Thoracic aorta (tissue), 2 donors: ENCODE data around the gene NDUFC1. TPM values are rescaled to one million over a fixed set of nuclear protein-coding genes. Genes with fewer than 3 reads are reported as not detected.

Experiments
- ATAC-seq: fragments of 150-250 bp; one replicate; pipeline ENCODE4 v1.8.0; 2017; ENCODE audit warnings: low read depth; ENCODE audit not compliant: insufficient number of reproducible peaks, low FRiP score
- DNase-seq: peaks from one replicate; pipeline ENCODE4 v3.0.0-alpha.2; 2020; ENCODE audit warnings: low spot score
- H3K27ac ChIP-seq, 2 donors: fragments of 200-600 bp; sonication (generic); 1 replicate in 1 of 2; 2 replicates in 1 of 2; pipeline ENCODE4 v1.5.1; 2016; ENCODE audit warnings: mild to moderate bottlenecking in 2 of 2, moderate library complexity in 2 of 2
- H3K27me3 ChIP-seq: fragments of 200-600 bp; sonication (generic); replicated peaks from 2 replicates; pipeline ENCODE4 v1.6.0; 2016; ENCODE audit warnings: mild to moderate bottlenecking; ENCODE audit not compliant: insufficient read depth
- H3K36me3 ChIP-seq: fragments of 200-600 bp; sonication (generic); one replicate; pipeline ENCODE4 v1.5.1; 2016
- H3K4me1 ChIP-seq, 2 donors: fragments of 200-600 bp; sonication (generic); 1 replicate in 1 of 2; 2 replicates in 1 of 2; pipeline versions ENCODE4 v1.5.1 to v1.6.0; 2016; ENCODE audit warnings: low read depth in 2 of 2, mild to moderate bottlenecking in 1 of 2; ENCODE audit not compliant: control insufficient read depth in 1 of 2
- H3K4me3 ChIP-seq: fragments of 200-600 bp; sonication (generic); 2 replicates; pipeline ENCODE4 v1.5.1; 2016; ENCODE audit warnings: mild to moderate bottlenecking
- H3K9me3 ChIP-seq: fragments of 200-600 bp; sonication (generic); 2 replicates; pipeline ENCODE4 v1.5.1; 2016
- total RNA-seq, 2 donors: library from RNA; depleted of rRNA; stranded (reverse); fragments of >200 nt; gene quantifications; one replicate each; pipeline versions ENCODE4 v1.1.0 to v1.2.3, GENCODE V29; 2016
- TF ChIP-seq, protein P1 (sequence below): fragments of 200-600 bp; sonication (generic); IDR thresholded peaks from one replicate; pipeline ENCODE4 v1.5.1; 2019; ENCODE audit warnings: antibody characterized with exemption

Gene NDUFC1
- total RNA-seq, 2 donors from 2014 or later = 12.3 to 16.4 TPM

DNA sequence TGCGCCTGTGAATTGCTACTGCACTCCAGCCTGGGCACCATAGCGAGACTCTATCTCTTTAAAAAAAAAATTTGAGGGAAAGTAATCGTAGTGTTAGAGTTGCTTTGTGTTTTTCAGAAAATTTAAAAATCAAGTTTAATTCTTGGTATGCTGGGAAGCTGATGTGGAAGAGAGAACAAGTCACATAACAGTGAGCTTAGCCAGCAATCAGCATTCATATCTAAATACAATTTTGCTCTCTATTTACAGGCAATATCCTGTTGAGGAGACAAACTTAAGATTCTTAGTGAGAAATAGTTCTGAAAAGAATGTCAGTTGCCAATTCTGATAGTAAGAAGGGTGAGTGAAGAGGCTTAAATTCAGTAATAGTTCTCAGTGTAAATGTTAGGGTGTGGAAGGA, 9.6 kb upstream of the NDUFC1 start:
- Histone ChIP-seq H3K4me1 (peaks cover 4 to 23% of the 10 kb centered on the region in 2 donors), H3K27me3 (no peaks in the 10 kb centered on the region), H3K27ac (no peak overlapping the region), H3K9me3 (no peaks in the 10 kb centered on the region), H3K36me3 (no peaks in the 10 kb centered on the region), H3K4me3 (no peak overlapping the region)
- no peak for ATAC-seq
- TF ChIP-seq, protein P1, sequence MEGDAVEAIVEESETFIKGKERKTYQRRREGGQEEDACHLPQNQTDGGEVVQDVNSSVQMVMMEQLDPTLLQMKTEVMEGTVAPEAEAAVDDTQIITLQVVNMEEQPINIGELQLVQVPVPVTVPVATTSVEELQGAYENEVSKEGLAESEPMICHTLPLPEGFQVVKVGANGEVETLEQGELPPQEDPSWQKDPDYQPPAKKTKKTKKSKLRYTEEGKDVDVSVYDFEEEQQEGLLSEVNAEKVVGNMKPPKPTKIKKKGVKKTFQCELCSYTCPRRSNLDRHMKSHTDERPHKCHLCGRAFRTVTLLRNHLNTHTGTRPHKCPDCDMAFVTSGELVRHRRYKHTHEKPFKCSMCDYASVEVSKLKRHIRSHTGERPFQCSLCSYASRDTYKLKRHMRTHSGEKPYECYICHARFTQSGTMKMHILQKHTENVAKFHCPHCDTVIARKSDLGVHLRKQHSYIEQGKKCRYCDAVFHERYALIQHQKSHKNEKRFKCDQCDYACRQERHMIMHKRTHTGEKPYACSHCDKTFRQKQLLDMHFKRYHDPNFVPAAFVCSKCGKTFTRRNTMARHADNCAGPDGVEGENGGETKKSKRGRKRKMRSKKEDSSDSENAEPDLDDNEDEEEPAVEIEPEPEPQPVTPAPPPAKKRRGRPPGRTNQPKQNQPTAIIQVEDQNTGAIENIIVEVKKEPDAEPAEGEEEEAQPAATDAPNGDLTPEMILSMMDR = no peak
- no peak for DNase-seq

DNA sequence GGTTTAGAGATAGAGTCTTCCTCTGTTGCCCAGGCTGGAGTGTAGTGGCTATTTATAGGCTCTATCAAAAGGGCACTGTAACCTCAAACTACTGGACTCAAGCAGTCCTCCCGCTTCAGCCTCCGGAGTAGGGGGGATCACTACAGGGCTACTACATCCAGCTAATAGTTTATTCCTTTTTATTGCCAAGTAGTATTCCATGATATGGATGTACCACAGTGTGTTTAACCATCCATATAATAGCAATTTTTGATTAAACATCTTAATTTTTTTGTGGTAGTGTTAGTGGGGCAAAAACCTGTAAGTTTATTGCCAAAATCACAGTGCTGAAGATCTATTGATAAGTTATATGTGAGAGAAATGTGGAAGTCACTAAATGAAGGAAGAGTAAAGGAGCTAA, 2.6 kb upstream of the NDUFC1 start:
- TF ChIP-seq, protein P1 = no peak
- no peaks in the 10 kb centered on the region for H3K27me3 ChIP-seq
- H3K4me1 ChIP-seq = peaks cover 13 to 22% of the 10 kb centered on the region in 2 donors
- H3K4me3 ChIP-seq = no peak overlapping the region
- DNase-seq (no peak), ATAC-seq (no peak)
- no peak overlapping the region for H3K27ac ChIP-seq
- H3K36me3 ChIP-seq = no peaks in the 10 kb centered on the region
- no peaks in the 10 kb centered on the region for H3K9me3 ChIP-seq

DNA sequence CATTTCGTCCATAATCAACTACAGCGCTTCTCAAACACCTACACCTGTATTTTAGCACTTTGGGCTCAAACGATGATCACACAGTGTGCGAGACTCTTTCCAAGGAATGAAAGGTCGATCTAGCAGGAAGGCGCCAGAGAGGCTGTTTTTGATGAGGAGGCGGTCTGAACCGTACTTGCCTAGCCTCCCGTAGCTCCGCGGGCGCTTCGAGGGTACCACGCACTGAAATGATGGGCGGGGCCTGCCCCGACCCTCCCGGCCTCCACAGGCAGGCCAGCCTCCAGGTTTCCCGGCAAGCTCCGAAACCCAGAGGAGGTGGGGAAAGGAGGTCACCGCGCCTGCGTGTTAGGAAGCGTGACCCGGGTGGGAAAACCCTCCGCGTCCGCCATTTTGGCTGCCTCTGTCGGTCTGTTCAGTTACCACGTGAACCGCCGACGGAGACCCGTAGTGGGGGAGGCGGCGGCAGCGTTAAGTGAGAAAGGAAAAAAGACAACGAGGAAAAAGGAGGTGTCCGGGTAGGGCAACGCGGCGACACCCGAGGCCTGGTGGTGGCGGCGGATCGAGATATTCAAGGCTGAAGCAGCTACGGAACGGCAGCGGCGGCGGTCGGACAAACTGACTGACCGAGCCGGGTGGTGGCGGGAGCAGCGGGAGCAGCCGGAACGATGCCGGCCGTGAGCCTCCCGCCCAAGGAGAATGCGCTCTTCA, 1.0 kb downstream of the NDUFC1 start, which contains the start of gene NAA15:
NAA15 (plus strand) TSS at position 393 of the 708 bp plus-strand sequence; CDS start at position 666, 273 bp downstream.
- ATAC-seq (peak; percentile 97), DNase-seq (peak; percentile 87)
- peak within 1 kb of the TSS; percentile 85 for H3K4me3 ChIP-seq
- H3K27ac ChIP-seq = peak within 1 kb of the TSS; percentile 90 to 94
- peaks cover 18 to 41% of the 10 kb centered on the region in 2 donors for H3K4me1 ChIP-seq
- H3K36me3 ChIP-seq = no peaks in the 10 kb centered on the region
- H3K27me3 ChIP-seq = no peaks in the 10 kb centered on the region
- no peaks in the 10 kb centered on the region for H3K9me3 ChIP-seq
- TF ChIP-seq, protein P1 = no peak

DNA sequence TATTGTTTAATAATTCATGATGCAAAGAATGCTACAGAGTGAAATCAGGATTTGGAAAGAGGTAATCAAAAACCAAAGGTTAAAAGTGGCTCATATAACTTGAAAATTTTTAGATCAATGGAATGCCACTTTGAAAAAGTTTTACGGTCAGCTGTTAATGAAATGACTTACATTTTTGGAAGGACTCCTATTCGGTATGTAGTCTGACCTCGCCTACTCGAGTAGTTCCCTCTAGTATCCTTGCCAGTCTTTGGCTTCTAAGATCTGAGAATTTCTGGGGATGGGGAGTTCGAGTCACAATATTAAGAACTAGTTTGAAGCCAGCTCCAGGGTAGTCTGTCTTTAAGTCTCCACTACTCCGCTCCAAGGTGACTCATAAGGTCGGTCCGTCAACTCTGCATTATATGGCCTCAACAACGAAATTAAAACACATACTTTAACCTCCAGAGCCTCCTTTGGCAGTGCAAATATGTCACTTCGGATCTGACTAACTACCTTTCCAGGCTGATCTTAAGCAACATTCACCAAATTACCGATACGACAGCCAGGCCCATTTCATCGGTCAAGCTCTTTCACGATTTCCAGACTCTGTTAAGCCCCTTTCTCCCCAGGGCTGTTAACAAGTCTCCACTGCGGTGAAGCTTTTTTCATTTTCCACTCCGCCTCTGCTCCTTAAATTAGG, 1.7 kb downstream of the NDUFC1 start:
- H3K4me1 ChIP-seq = peaks cover 22 to 46% of the 10 kb centered on the region in 2 donors
- DNase-seq = no peak

DNA sequence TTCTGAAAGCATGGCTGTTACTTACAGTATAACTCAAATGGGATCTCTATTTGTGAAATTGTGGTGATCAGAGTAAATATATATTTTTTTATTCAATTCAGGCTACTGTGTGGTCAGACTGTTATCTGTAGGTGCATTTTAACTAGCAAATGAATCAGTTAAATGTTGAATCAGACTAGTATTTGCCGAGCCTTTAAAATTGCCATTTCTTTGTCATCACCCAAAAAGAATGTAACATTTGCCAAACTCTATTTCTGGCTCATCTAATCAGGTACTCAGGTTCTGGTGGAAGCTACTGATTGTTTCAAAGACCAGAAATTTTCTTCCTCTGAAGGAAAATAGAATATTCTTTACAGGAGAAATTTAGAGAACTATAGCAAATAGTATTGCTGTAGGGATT, 2.7 kb downstream of the NDUFC1 start:
- DNase-seq = no peak
- Histone ChIP-seq H3K9me3 (no peaks in the 10 kb centered on the region), H3K4me3 (no peak overlapping the region), H3K4me1 (peaks cover 22 to 50% of the 10 kb centered on the region in 2 donors), H3K36me3 (no peaks in the 10 kb centered on the region), H3K27ac (peak overlapping the region; percentile 90 to 94), H3K27me3 (no peaks in the 10 kb centered on the region)
- no peak for ATAC-seq
- TF ChIP-seq, protein P1 = no peak

More for the DNA sequence above, 1.7 kb downstream of the NDUFC1 start:
- peak; percentile 39 for ATAC-seq
- no peaks in the 10 kb centered on the region for H3K36me3 ChIP-seq
- TF ChIP-seq, protein P1 = no peak
- peak overlapping the region; percentile 90 to 94 for H3K27ac ChIP-seq
- peak overlapping the region; percentile 85 for H3K4me3 ChIP-seq
- H3K9me3 ChIP-seq = no peaks in the 10 kb centered on the region
- H3K27me3 ChIP-seq = no peaks in the 10 kb centered on the region
